ENCODE results near the gene APEH.

APEH gene

GRCh38 chr3:49673715-49674496 is at the start of gene APEH:
TSS of gene APEH (plus strand) at chr3:49674351. CDS start at chr3:49674402, 51 bp downstream.
- no peak for TF ChIP-seq FOXP2 (optimal IDR thresholded peaks at IDR 0.05; ENCODE audit: control extremely low read depth, extremely low read length, insufficient read depth)
- TF ChIP-seq POLR2AphosphoS5 (IDR thresholded peaks at IDR 0.05; ENCODE audit: borderline replicate concordance, low read depth, low read length): peak; percentile 77
- Histone ChIP-seq H3K9ac (ENCODE audit: insufficient read length) (peak within 1 kb of the TSS; percentile 78), H3K4me3 (peak within 1 kb of the TSS; percentile 79), H3K36me3 (ENCODE audit: insufficient read depth, low read length) (no peaks in the 10 kb centered on the region; the same call in 1 of the 2 replicates), H3K27ac (peak within 1 kb of the TSS; percentile 85), H3K9me3 (ENCODE audit: low read depth, low read length) (no peaks in the 10 kb centered on the region)
- DNase-seq (ENCODE audit: low read depth, low spot score): peak; percentile 66

GRCh38 chr3:49625071-49625470 is 49.1 kb upstream of the APEH start:
- H3K36me3 ChIP-seq (ENCODE audit: insufficient read depth, low read length): no peaks in the 10 kb centered on the region
- H3K4me3 ChIP-seq: no peak overlapping the region
- TF ChIP-seq EZH2 (IDR thresholded peaks at IDR 0.05) (no peak), POLR2AphosphoS5 (IDR thresholded peaks at IDR 0.05; ENCODE audit: borderline replicate concordance, low read depth, low read length) (no peak)
- H3K27ac ChIP-seq: no peak overlapping the region
- no peak overlapping the region for H3K9ac ChIP-seq (ENCODE audit: insufficient read length)
- H3K9me3 ChIP-seq (ENCODE audit: low read depth, low read length): no peaks in the 10 kb centered on the region
- DNase-seq (ENCODE audit: low read depth, low spot score): no peak

- Histone ChIP-seq H3K9me3 (ENCODE audit: low read depth, low read length) (no peaks in the 10 kb centered on the region), H3K27ac (no peak overlapping the region), H3K36me3 (ENCODE audit: insufficient read depth, low read length) (no peaks in the 10 kb centered on the region), H3K4me3 (no peak overlapping the region), H3K9ac (ENCODE audit: insufficient read length) (no peak overlapping the region)
- TF ChIP-seq FOXP2 (optimal IDR thresholded peaks at IDR 0.05; ENCODE audit: control extremely low read depth, extremely low read length, insufficient read depth) (no peak), EZH2 (IDR thresholded peaks at IDR 0.05) (no peak), POLR2AphosphoS5 (IDR thresholded peaks at IDR 0.05; ENCODE audit: borderline replicate concordance, low read depth, low read length) (no peak)
- no peak for DNase-seq (ENCODE audit: low read depth, low spot score)
Measured at GRCh38 chr3:49626101-49626581, 48.0 kb upstream of the APEH start.

DNA sequence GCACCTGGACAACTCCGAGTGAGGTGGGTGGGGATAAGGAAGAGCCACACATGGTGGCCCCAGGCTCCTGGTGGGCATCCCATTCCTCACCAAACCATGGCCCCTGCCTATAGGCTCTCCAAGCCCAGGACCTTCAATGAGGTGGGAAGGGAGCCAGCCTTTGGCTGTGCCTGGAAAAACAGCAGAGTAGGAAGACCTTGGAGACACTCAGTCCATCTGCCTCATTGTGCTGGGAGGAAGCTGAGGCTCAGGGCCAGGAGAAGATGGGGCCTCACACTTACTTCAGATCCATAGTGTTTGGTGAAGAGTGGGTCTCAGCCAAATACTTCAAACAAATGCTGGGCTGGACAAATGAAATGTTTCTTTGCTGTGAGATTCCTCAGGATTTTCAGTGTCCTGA is 47.4 kb upstream of the APEH start:
- H3K4me3 ChIP-seq: no peak overlapping the region
- DNase-seq (ENCODE audit: low read depth, low spot score): no peak
- H3K36me3 ChIP-seq (ENCODE audit: insufficient read depth, low read length): no peaks in the 10 kb centered on the region
- H3K27ac ChIP-seq: no peak overlapping the region
- H3K9me3 ChIP-seq (ENCODE audit: low read depth, low read length): no peaks in the 10 kb centered on the region
- no peak for TF ChIP-seq EZH2 (IDR thresholded peaks at IDR 0.05)
- no peak overlapping the region for H3K9ac ChIP-seq (ENCODE audit: insufficient read length)

GRCh38 chr3:49627634-49628033 is 46.5 kb upstream of the APEH start:
- Histone ChIP-seq H3K36me3 (ENCODE audit: insufficient read depth, low read length) (no peaks in the 10 kb centered on the region), H3K9ac (ENCODE audit: insufficient read length) (no peak overlapping the region), H3K4me3 (no peak overlapping the region), H3K27ac (no peak overlapping the region), H3K9me3 (ENCODE audit: low read depth, low read length) (no peaks in the 10 kb centered on the region)
- TF ChIP-seq EZH2 (IDR thresholded peaks at IDR 0.05): no peak
- DNase-seq (ENCODE audit: low read depth, low spot score): no peak

DNA sequence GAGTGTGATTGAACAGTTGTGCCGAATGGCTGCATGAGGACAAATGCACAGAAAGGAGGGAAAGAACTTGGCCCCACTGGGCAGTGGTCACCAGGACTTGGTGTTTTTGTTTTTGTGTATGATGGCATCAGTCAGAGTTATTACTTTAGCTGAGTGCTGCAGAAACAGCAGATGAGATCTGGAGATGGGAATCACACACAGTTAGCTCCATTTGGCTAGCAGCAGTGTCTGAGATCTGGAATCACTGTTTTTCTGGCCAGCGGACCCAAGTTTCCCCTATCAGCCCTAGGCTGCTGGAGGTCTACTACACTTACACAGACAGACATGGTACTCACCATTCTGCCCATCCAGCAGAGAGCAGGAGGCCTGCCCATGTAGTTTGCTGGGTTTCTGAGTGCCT is 45.9 kb upstream of the APEH start:
- no peak overlapping the region for H3K9ac ChIP-seq (ENCODE audit: insufficient read length)
- no peak overlapping the region for H3K27ac ChIP-seq
- H3K36me3 ChIP-seq (ENCODE audit: insufficient read depth, low read length): no peaks in the 10 kb centered on the region
- no peak overlapping the region for H3K4me3 ChIP-seq
- TF ChIP-seq FOXP2 (optimal IDR thresholded peaks at IDR 0.05; ENCODE audit: control extremely low read depth, extremely low read length, insufficient read depth): no peak
- no peak for TF ChIP-seq POLR2AphosphoS5 (IDR thresholded peaks at IDR 0.05; ENCODE audit: borderline replicate concordance, low read depth, low read length)
- H3K9me3 ChIP-seq (ENCODE audit: low read depth, low read length): no peaks in the 10 kb centered on the region
- DNase-seq (ENCODE audit: low read depth, low spot score): no peak

DNA sequence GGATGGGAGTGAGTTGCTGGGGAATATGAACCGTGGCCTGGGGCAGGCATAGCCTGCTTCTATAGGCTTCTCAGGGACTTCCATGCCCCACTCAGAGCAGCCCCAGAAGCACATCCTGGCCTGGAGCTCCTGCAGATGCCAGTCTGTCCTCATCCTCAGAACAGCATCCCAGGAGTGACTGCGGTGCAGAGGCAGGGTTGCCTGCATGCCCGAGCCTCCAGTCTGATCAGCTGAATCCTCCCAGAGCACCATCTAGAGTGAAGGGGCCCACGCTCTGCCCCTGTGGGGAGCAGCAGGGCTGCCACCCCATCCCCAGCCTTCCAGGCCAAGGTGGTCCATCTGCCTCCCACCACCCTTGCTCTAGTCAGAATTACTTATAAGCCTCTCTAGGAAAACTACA is 44.7 kb upstream of the APEH start:
- DNase-seq (ENCODE audit: low read depth, low spot score): no peak
- Histone ChIP-seq H3K27ac (no peak overlapping the region), H3K4me3 (no peak overlapping the region), H3K9ac (ENCODE audit: insufficient read length) (no peak overlapping the region), H3K9me3 (ENCODE audit: low read depth, low read length) (no peaks in the 10 kb centered on the region), H3K36me3 (ENCODE audit: insufficient read depth, low read length) (no peaks in the 10 kb centered on the region)
- TF ChIP-seq POLR2AphosphoS5 (IDR thresholded peaks at IDR 0.05; ENCODE audit: borderline replicate concordance, low read depth, low read length): no peak
- TF ChIP-seq EZH2 (IDR thresholded peaks at IDR 0.05): no peak
- no peak for TF ChIP-seq FOXP2 (optimal IDR thresholded peaks at IDR 0.05; ENCODE audit: control extremely low read depth, extremely low read length, insufficient read depth)

GRCh38 chr3:49629866-49630265 is 44.3 kb upstream of the APEH start:
- H3K9ac ChIP-seq (ENCODE audit: insufficient read length): no peak overlapping the region
- H3K4me3 ChIP-seq: no peak overlapping the region
- TF ChIP-seq FOXP2 (optimal IDR thresholded peaks at IDR 0.05; ENCODE audit: control extremely low read depth, extremely low read length, insufficient read depth) (no peak), POLR2AphosphoS5 (IDR thresholded peaks at IDR 0.05; ENCODE audit: borderline replicate concordance, low read depth, low read length) (no peak), EZH2 (IDR thresholded peaks at IDR 0.05) (no peak)
- no peak for DNase-seq (ENCODE audit: low read depth, low spot score)
- no peaks in the 10 kb centered on the region for H3K36me3 ChIP-seq (ENCODE audit: insufficient read depth, low read length)
- no peaks in the 10 kb centered on the region for H3K9me3 ChIP-seq (ENCODE audit: low read depth, low read length)
- no peak overlapping the region for H3K27ac ChIP-seq

GRCh38 chr3:49630784-49631183 is 43.4 kb upstream of the APEH start:
- Histone ChIP-seq H3K4me3 (no peak overlapping the region), H3K36me3 (ENCODE audit: insufficient read depth, low read length) (no peaks in the 10 kb centered on the region), H3K9me3 (ENCODE audit: low read depth, low read length) (no peaks in the 10 kb centered on the region), H3K9ac (ENCODE audit: insufficient read length) (no peak overlapping the region), H3K27ac (no peak overlapping the region)
- TF ChIP-seq EZH2 (IDR thresholded peaks at IDR 0.05): no peak
- TF ChIP-seq POLR2AphosphoS5 (IDR thresholded peaks at IDR 0.05; ENCODE audit: borderline replicate concordance, low read depth, low read length): no peak
- TF ChIP-seq FOXP2 (optimal IDR thresholded peaks at IDR 0.05; ENCODE audit: control extremely low read depth, extremely low read length, insufficient read depth): no peak
- DNase-seq (ENCODE audit: low read depth, low spot score): no peak

Data from SK-N-MC (cell line).